PC-3 (cell line): Measurements from ENCODE around the gene GALNTL6. TPM values are rescaled to one million over a fixed set of nuclear protein-coding genes. Genes with fewer than 3 reads are reported as not detected.

Experiments used
- ATAC-seq: fragments of 200-7000 bp; cut with Tn5 transposase; 2 replicates; pipeline ENCODE4 v1.9.1; 2020; ENCODE audit warnings: mild to moderate bottlenecking, moderate library complexity
- BruUV-seq: library from RNA; stranded (reverse); fragments of 400-500 nt; replicated peaks from 2 replicates; lab custom pipeline; 2021; lab: Mats Ljungman, UMichigan
- CTCF ChIA-PET: fragments of 300-600 bp; sonication (Branson Sonifier 250); formaldehyde crosslinking; loops from one replicate; lab custom pipeline; 2022; ENCODE audit warnings: antibody characterized with exemption; lab: Charles Lee
- POLR2A ChIA-PET: fragments of 300-600 bp; sonication (Branson Sonifier 250); formaldehyde crosslinking; loops from one replicate; lab custom pipeline; 2022; ENCODE audit warnings: antibody characterized with exemption; ENCODE audit not compliant: unreplicated experiment; lab: Charles Lee
- DNase-seq: peaks from one replicate; pipeline ENCODE4 v3.0.0-alpha.2; 2015
- H2AFZ ChIP-seq: fragments of 300-600 bp; sonication (generic); 2 replicates; pipeline ENCODE4 v1.6.0; 2016; ENCODE audit warnings: antibody characterized with exemption, low read length
- H3F3A ChIP-seq: fragments of 300-600 bp; sonication (generic); one replicate; pipeline ENCODE4 v1.6.0; 2017; ENCODE audit warnings: antibody characterized with exemption, low read length, control low read depth, mild to moderate bottlenecking; ENCODE audit not compliant: unreplicated experiment
- H3K27ac ChIP-seq: fragments of 300-600 bp; sonication (generic); 2 replicates; pipeline ENCODE4 v1.5.1; 2016; ENCODE audit warnings: mild to moderate bottlenecking, low read length
- H3K27me3 ChIP-seq: fragments of 300-600 bp; sonication (generic); 2 replicates; pipeline ENCODE4 v1.6.1; 2016; ENCODE audit warnings: low read length, mixed read lengths
- H3K36me3 ChIP-seq: fragments of 300-600 bp; sonication (generic); 2 replicates; pipeline ENCODE4 v1.6.1; 2016; ENCODE audit warnings: low read depth, mixed run types, low read length, mixed read lengths
- H3K4me1 ChIP-seq: fragments of 300-600 bp; sonication (generic); 2 replicates; pipeline ENCODE4 v1.5.1; 2016; ENCODE audit warnings: low read length; ENCODE audit not compliant: insufficient read depth
- H3K4me2 ChIP-seq: fragments of 300-600 bp; sonication (generic); 2 replicates; pipeline ENCODE4 v1.6.0; 2016; ENCODE audit warnings: low read length
- H3K4me3 ChIP-seq: fragments of 300-600 bp; sonication (generic); 2 replicates; pipeline ENCODE4 v1.5.1; 2016; ENCODE audit warnings: mild to moderate bottlenecking, low read length, mixed read lengths
- H3K79me2 ChIP-seq: fragments of 300-600 bp; sonication (generic); 2 replicates; pipeline ENCODE4 v1.6.1; 2017; ENCODE audit warnings: low read length, mixed read lengths
- H3K9ac ChIP-seq: fragments of 300-600 bp; sonication (generic); 2 replicates; pipeline ENCODE4 v1.6.0; 2016; ENCODE audit warnings: mild to moderate bottlenecking, low read length
- H3K9me2 ChIP-seq: fragments of 300-600 bp; sonication (generic); replicated peaks from 2 replicates; pipeline ENCODE4 v1.6.1; 2016; ENCODE audit warnings: mixed run types, low read length, mixed read lengths
- H3K9me3 ChIP-seq: fragments of 300-600 bp; sonication (generic); 2 replicates; pipeline ENCODE4 v1.6.1; 2016; ENCODE audit warnings: low read length, mixed read lengths
- H4K20me1 ChIP-seq: fragments of 300-600 bp; sonication (generic); 2 replicates; pipeline ENCODE4 v1.6.1; 2016; ENCODE audit warnings: low read length, mixed read lengths
- CTCF ChIP-seq: fragments of 300-600 bp; sonication (generic); conservative IDR thresholded peaks from 2 replicates; pipeline ENCODE4 v1.5.1; 2017; ENCODE audit warnings: antibody characterized with exemption, low read depth, mild to moderate bottlenecking, low read length
- EZH2 ChIP-seq: fragments of 300-600 bp; sonication (generic); IDR thresholded peaks from one replicate; pipeline ENCODE4 v1.6.1; 2017; ENCODE audit warnings: antibody characterized with exemption, mild to moderate bottlenecking, low read length; ENCODE audit not compliant: unreplicated experiment
- EZH2phosphoT487 ChIP-seq: fragments of 300-600 bp; sonication (generic); IDR thresholded peaks from 2 replicates; pipeline ENCODE4 v1.6.1; 2018; ENCODE audit warnings: mild to moderate bottlenecking, antibody characterized with exemption, low read length, borderline replicate concordance
- intact Hi-C: fragments of 100-400 bp; cut with micrococcal nuclease; formaldehyde crosslinking; loops from 2 replicates; pipeline ENCODE4 v1.9.0; 2023
- total RNA-seq: library from RNA; depleted of rRNA; stranded (reverse); fragments of >200 nt; gene quantifications from 2 replicates; pipeline ENCODE4 v1.2.3, GENCODE V29; 2014

Gene GALNTL6
- total RNA-seq, 1 experiment from 2014 or later, result not detected

- Histone ChIP-seq H3K36me3 (no peaks in the 10 kb centered on the region), H3K27ac (no peak overlapping the region), H3K27me3 (no peaks in the 10 kb centered on the region), H3K79me2 (no peaks in the 10 kb centered on the region), H3K9me3 (no peaks in the 10 kb centered on the region), H3K4me2 (peak overlapping the region; percentile 48), H3K4me1 (peaks cover 36% of the 10 kb centered on the region), H2AFZ (no peak overlapping the region), H3K9me2 (no peaks in the 10 kb centered on the region), H3K9ac (no peak overlapping the region), H4K20me1 (no peaks in the 10 kb centered on the region), H3K4me3 (no peak overlapping the region), H3F3A (no peaks in the 10 kb centered on the region)
- DNase-seq (peak; percentile 70), ATAC-seq (peak; percentile 79)
- ChIA-PET CTCF (no interaction called here), POLR2A (interaction anchor here (0.6 to 0.7 kb wide), 2 partner anchors 14 to 146 kb away, joined by 3 read pairs; no protein-coding TSS in a partner anchor)
- intact Hi-C loops, result loop anchor here (10.0 kb wide), 1 partner anchor 142 kb away; no protein-coding TSS in a partner anchor
- TF ChIP-seq EZH2, result no peak
- TF ChIP-seq CTCF, result no peak
- TF ChIP-seq EZH2phosphoT487, result no peak
- no TSS peak for BruUV-seq
Observed at GRCh38 chr4:172996571-172997216, 1183.5 kb downstream of the GALNTL6 start.

- Histone ChIP-seq H3K9ac (no peak overlapping the region), H4K20me1 (no peaks in the 10 kb centered on the region), H2AFZ (no peak overlapping the region), H3K36me3 (no peaks in the 10 kb centered on the region), H3F3A (no peaks in the 10 kb centered on the region), H3K9me3 (no peaks in the 10 kb centered on the region), H3K79me2 (no peaks in the 10 kb centered on the region), H3K27ac (no peak overlapping the region), H3K4me2 (no peak overlapping the region; the same call in 1 of the 2 replicates), H3K4me1 (peaks cover 42% of the 10 kb centered on the region), H3K4me3 (no peak overlapping the region), H3K27me3 (no peaks in the 10 kb centered on the region), H3K9me2 (no peaks in the 10 kb centered on the region)
- ChIA-PET POLR2A (no interaction called here), CTCF (no interaction called here)
- intact Hi-C loops, result loop anchor here (10.0 kb wide), 1 partner anchor 142 kb away; no protein-coding TSS in a partner anchor
- TF ChIP-seq EZH2 (no peak), CTCF (no peak), EZH2phosphoT487 (no peak)
- BruUV-seq, result no TSS peak
- DNase-seq, result no peak
- ATAC-seq, result no peak
Observed at GRCh38 chr4:172997217-172997609, 1184.0 kb downstream of the GALNTL6 start.

GRCh38 chr4:172997856-172998255, 1184.7 kb downstream of the GALNTL6 start:
- ChIA-PET CTCF (no interaction called here), POLR2A (no interaction called here)
- Histone ChIP-seq H3K9ac (no peak overlapping the region), H3K9me3 (no peaks in the 10 kb centered on the region), H3K4me3 (no peak overlapping the region), H3F3A (no peaks in the 10 kb centered on the region), H3K36me3 (no peaks in the 10 kb centered on the region), H2AFZ (no peak overlapping the region), H3K79me2 (no peaks in the 10 kb centered on the region), H3K27ac (peak overlapping the region; percentile 53), H4K20me1 (no peaks in the 10 kb centered on the region), H3K27me3 (no peaks in the 10 kb centered on the region), H3K4me1 (peaks cover 42% of the 10 kb centered on the region), H3K4me2 (peak overlapping the region; percentile 25), H3K9me2 (no peaks in the 10 kb centered on the region)
- DNase-seq (no peak), ATAC-seq (no peak)
- intact Hi-C loops, result loop anchor here (10.0 kb wide), 1 partner anchor 143 kb away; no protein-coding TSS in a partner anchor
- TF ChIP-seq CTCF (no peak), EZH2phosphoT487 (no peak), EZH2 (no peak)
- no TSS peak for BruUV-seq
